AG09319 (cell line): ENCODE data around the gene GPR89A.
"Not testable (repeated sequence)": the region's sequence is repeated elsewhere in the genome, so short reads cannot be mapped to it uniquely, and the experiment has no call there.

Experiments
- DNase-seq: peaks from one replicate; pipeline ENCODE4 v3.0.0-alpha.2; 2010; ENCODE audit warnings: low read depth; ENCODE audit errors: extremely low read depth
- CTCF ChIP-seq: IDR thresholded peaks from 2 replicates; pipeline ENCODE4 v1.5.1; 2011; ENCODE audit warnings: low read depth, mild to moderate bottlenecking, inconsistent platforms, low read length, moderate library complexity

Gene GPR89A

GRCh38 chr1:145673217-145673616, 65.4 kb downstream of the GPR89A start:
- DNase-seq: not testable (repeated sequence)

GRCh38 chr1:145684858-145685257, 77.1 kb downstream of the GPR89A start:
- DNase-seq: not testable (repeated sequence)

- DNase-seq: not testable (repeated sequence)
Observed at GRCh38 chr1:145686078-145686477, 78.3 kb downstream of the GPR89A start.

GRCh38 chr1:145688328-145688727, 80.5 kb downstream of the GPR89A start:
- no peak for TF ChIP-seq CTCF
- DNase-seq: no peak

- no peak for TF ChIP-seq CTCF
- no peak for DNase-seq
Observed at GRCh38 chr1:145688924-145689323, 81.1 kb downstream of the GPR89A start.

GRCh38 chr1:145689922-145690321, 82.1 kb downstream of the GPR89A start:
- no peak for DNase-seq
- no peak for TF ChIP-seq CTCF

- DNase-seq: peak; percentile 20
- no peak for TF ChIP-seq CTCF
Observed at GRCh38 chr1:145690587-145691558, 83.1 kb downstream of the GPR89A start.

GRCh38 chr1:145692785-145693443, 85.1 kb downstream of the GPR89A start:
- no peak for TF ChIP-seq CTCF
- DNase-seq: no peak
